NCI-H774 (cell line): ENCODE data around the gene GOLGA6L24.
"Not testable (repeated sequence)": the region's sequence is repeated elsewhere in the genome, so short reads cannot be mapped to it uniquely, and the experiment has no call there.

Source experiments
- DNase-seq: peaks from one replicate; lab custom pipeline; 2025; lab: John Stamatoyannopoulos, UW

GOLGA6L24 gene

GRCh38 chr15:28357984-28358383 lies at the start of gene GOLGA6L24:
Gene GOLGA6L24 (minus strand): TSS chr15:28358084. CDS start chr15:28358023, 61 bp downstream.
- DNase-seq = not testable (repeated sequence)

GRCh38 chr15:28402774-28403435 lies 45.0 kb upstream of the GOLGA6L24 start:
- not testable (repeated sequence) for DNase-seq

GRCh38 chr15:28396022-28396421 lies 38.1 kb upstream of the GOLGA6L24 start:
- DNase-seq = not testable (repeated sequence)

GRCh38 chr15:28380053-28380452 lies 22.2 kb upstream of the GOLGA6L24 start:
- DNase-seq = not testable (repeated sequence)

- not testable (repeated sequence) for DNase-seq
These were observed 20.5 kb upstream of the GOLGA6L24 start, which contains the start of gene GOLGA8F for GRCh38 chr15:28378364-28378763. Gene GOLGA8F (plus strand): TSS chr15:28378664. CDS start chr15:28378762, 98 bp downstream.

GRCh38 chr15:28365502-28365901 lies 7.6 kb upstream of the GOLGA6L24 start:
- not testable (repeated sequence) for DNase-seq

GRCh38 chr15:28322129-28322588 lies 35.7 kb downstream of the GOLGA6L24 start, which contains the start of gene HERC2:
Gene HERC2 (minus strand): TSS chr15:28322179. CDS start chr15:28321433, 746 bp downstream.
- not testable (repeated sequence) for DNase-seq

- not testable (repeated sequence) for DNase-seq
These were observed 36.4 kb downstream of the GOLGA6L24 start for GRCh38 chr15:28321358-28322078.

- DNase-seq = not testable (repeated sequence)
These were observed 38.2 kb downstream of the GOLGA6L24 start for GRCh38 chr15:28319725-28320124.

GRCh38 chr15:28318828-28319227 lies 39.1 kb downstream of the GOLGA6L24 start:
- not testable (repeated sequence) for DNase-seq

- DNase-seq = not testable (repeated sequence)
These were observed 39.8 kb downstream of the GOLGA6L24 start for GRCh38 chr15:28318122-28318521.

GRCh38 chr15:28316958-28317357 lies 40.9 kb downstream of the GOLGA6L24 start:
- DNase-seq = not testable (repeated sequence)

- DNase-seq = not testable (repeated sequence)
These were observed 47.4 kb downstream of the GOLGA6L24 start for GRCh38 chr15:28310454-28310853.

GRCh38 chr15:28308718-28309117 lies 49.2 kb downstream of the GOLGA6L24 start:
- not testable (repeated sequence) for DNase-seq
